H9 (cell line): ENCODE measurements around the gene RPS6KA1. TPM values are rescaled to one million over a fixed set of nuclear protein-coding genes. Genes with fewer than 3 reads are reported as not detected.

Experiments
- DNase-seq: peaks from one replicate; pipeline ENCODE4 v3.0.0-alpha.2; 2017
- H2AFZ ChIP-seq: one replicate; pipeline ENCODE4 v1.6.1; 2013; ENCODE audit warnings: mild to moderate bottlenecking, low read length, control low read depth, moderate library complexity
- H2AK5ac ChIP-seq: 2 replicates; pipeline ENCODE4 v1.6.1; 2013; ENCODE audit warnings: low read length, control low read depth, mixed read lengths; ENCODE audit not compliant: insufficient read length
- H2BK120ac ChIP-seq: one replicate; pipeline ENCODE4 v1.6.1; 2013; ENCODE audit warnings: low read depth, mild to moderate bottlenecking, low read length, control low read depth, inconsistent platforms; ENCODE audit not compliant: poor library complexity, severe bottlenecking
- H2BK12ac ChIP-seq: 2 replicates; pipeline ENCODE4 v1.6.1; 2013; ENCODE audit warnings: low read length, control low read depth, mixed read lengths, low read depth; ENCODE audit not compliant: insufficient read length
- H2BK15ac ChIP-seq: 2 replicates; pipeline ENCODE4 v1.6.1; 2013; ENCODE audit warnings: low read depth, low read length, control low read depth
- H2BK20ac ChIP-seq: one replicate; pipeline ENCODE4 v1.6.1; 2013; ENCODE audit warnings: low read depth, mild to moderate bottlenecking, low read length, control low read depth, inconsistent platforms; ENCODE audit not compliant: poor library complexity, severe bottlenecking
- H2BK5ac ChIP-seq: 2 replicates; pipeline ENCODE4 v1.6.1; 2013; ENCODE audit warnings: low read length, control low read depth, mixed read lengths; ENCODE audit not compliant: insufficient read length
- H3K14ac ChIP-seq: 2 replicates; pipeline ENCODE4 v1.6.1; 2013; ENCODE audit warnings: low read length, control low read depth; ENCODE audit not compliant: insufficient read depth
- H3K18ac ChIP-seq: 2 replicates; pipeline ENCODE4 v1.6.1; 2013; ENCODE audit warnings: low read depth, mild to moderate bottlenecking, mixed read lengths, low read length, control low read depth; ENCODE audit not compliant: insufficient read length
- H3K23ac ChIP-seq: 2 replicates; pipeline ENCODE4 v1.6.1; 2013; ENCODE audit warnings: low read length, control low read depth, mixed read lengths, low read depth; ENCODE audit not compliant: insufficient read length
- H3K23me2 ChIP-seq: 2 replicates; pipeline ENCODE4 v1.6.1; 2013; ENCODE audit warnings: low read depth, mild to moderate bottlenecking, mixed read lengths, low read length, control low read depth; ENCODE audit not compliant: insufficient read length, poor library complexity, severe bottlenecking
- H3K27ac ChIP-seq: 2 replicates; pipeline ENCODE4 v1.5.1; 2013; ENCODE audit warnings: low read length, control low read depth, mixed read lengths, low read depth; ENCODE audit not compliant: insufficient read length
- H3K27me3 ChIP-seq: 2 replicates; pipeline ENCODE4 v1.6.1; 2013; ENCODE audit warnings: low read length, control low read depth, inconsistent platforms; ENCODE audit not compliant: insufficient read depth
- H3K4ac ChIP-seq: 2 replicates; pipeline ENCODE4 v1.6.1; 2013; ENCODE audit warnings: low read depth, mild to moderate bottlenecking, control low read depth, inconsistent platforms, low read length, moderate library complexity
- H3K4me1 ChIP-seq: 2 replicates; pipeline ENCODE4 v1.6.1; 2013; ENCODE audit warnings: low read length, control low read depth, inconsistent platforms; ENCODE audit not compliant: insufficient read depth
- H3K4me2 ChIP-seq: 2 replicates; pipeline ENCODE4 v1.6.1; 2013; ENCODE audit warnings: low read length, control low read depth, mixed read lengths; ENCODE audit not compliant: insufficient read length, insufficient read depth
- H3K56ac ChIP-seq: 2 replicates; pipeline ENCODE4 v1.6.1; 2013; ENCODE audit warnings: low read depth, mild to moderate bottlenecking, mixed read lengths, low read length, control low read depth; ENCODE audit not compliant: insufficient read length
- H3K79me1 ChIP-seq: 2 replicates; pipeline ENCODE4 v1.6.1; 2013; ENCODE audit warnings: low read depth, mild to moderate bottlenecking, moderate library complexity, low read length, control low read depth, inconsistent platforms; ENCODE audit not compliant: insufficient read depth, poor library complexity, severe bottlenecking
- H3K79me2 ChIP-seq: 2 replicates; pipeline ENCODE4 v1.6.1; 2013; ENCODE audit warnings: low read length, control low read depth, inconsistent platforms; ENCODE audit not compliant: insufficient read depth
- H3K9ac ChIP-seq: 2 replicates; pipeline ENCODE4 v1.6.1; 2013; ENCODE audit warnings: low read length, control low read depth, mixed read lengths; ENCODE audit not compliant: insufficient read length; ENCODE audit errors: extremely low read depth
- H3K9me3 ChIP-seq: one replicate; pipeline ENCODE4 v1.6.1; 2013; ENCODE audit warnings: low read depth, low read length, inconsistent platforms; ENCODE audit not compliant: control insufficient read depth
- H3T11ph ChIP-seq: one replicate; pipeline ENCODE4 v1.6.1; 2013; ENCODE audit warnings: mild to moderate bottlenecking, low read length, control low read depth, inconsistent platforms
- H4K20me1 ChIP-seq: one replicate; pipeline ENCODE4 v1.6.1; 2013; ENCODE audit not compliant: control insufficient read depth, insufficient read length, insufficient read depth
- H4K5ac ChIP-seq: 2 replicates; pipeline ENCODE4 v1.6.1; 2013; ENCODE audit warnings: low read depth, mild to moderate bottlenecking, mixed read lengths, low read length, control low read depth; ENCODE audit not compliant: insufficient read length
- H4K8ac ChIP-seq: replicated peaks from 2 replicates; pipeline ENCODE4 v1.6.1; 2013; ENCODE audit warnings: low read length, control low read depth, mixed read lengths, low read depth; ENCODE audit not compliant: insufficient read length
- H4K91ac ChIP-seq: 2 replicates; pipeline ENCODE4 v1.6.1; 2013; ENCODE audit warnings: low read depth, mild to moderate bottlenecking, moderate library complexity, mixed read lengths, low read length, control low read depth; ENCODE audit not compliant: insufficient read length
- H3K27ac Mint-ChIP-seq, 3 experiments: 2 replicates in 2 of 3; 3 replicates in 1 of 3; pipeline ENCODE4 v1.8.0; 2020 to 2021; ENCODE audit warnings: mixed read lengths in 3 of 3, mild to moderate bottlenecking in 1 of 3, moderate library complexity in 1 of 3
- H3K27me3 Mint-ChIP-seq: 2 replicates; pipeline ENCODE4 v1.8.0; 2021; ENCODE audit warnings: low read depth, mild to moderate bottlenecking, moderate library complexity, mixed read lengths
- H3K36me3 Mint-ChIP-seq, 3 experiments: 2 replicates in 2 of 3; 3 replicates in 1 of 3; pipeline ENCODE4 v1.8.0; 2020 to 2021; ENCODE audit warnings: low read depth in 3 of 3, mixed read lengths in 3 of 3; ENCODE audit not compliant: insufficient read depth in 1 of 3
- H3K4me1 Mint-ChIP-seq, 2 experiments: 2 replicates each; pipeline ENCODE4 v1.8.0; 2020; ENCODE audit warnings: mixed read lengths in 2 of 2
- H3K4me3 Mint-ChIP-seq, 2 experiments: 2 replicates in 1 of 2; 3 replicates in 1 of 2; pipeline ENCODE4 v1.8.0; 2020 to 2021; ENCODE audit warnings: mild to moderate bottlenecking in 2 of 2, mixed read lengths in 2 of 2, moderate library complexity in 1 of 2
- H3K9me3 Mint-ChIP-seq, 2 experiments: 2 replicates in 1 of 2; 3 replicates in 1 of 2; pipeline ENCODE4 v1.8.0; 2020; ENCODE audit warnings: mild to moderate bottlenecking in 2 of 2, mixed read lengths in 2 of 2, moderate library complexity in 1 of 2
- CTCF ChIP-seq: fragments of 200-600 bp; sonication (generic); conservative IDR thresholded peaks from 3 replicates; pipeline ENCODE4 v1.8.0; 2021; ENCODE audit warnings: antibody characterized with exemption, mild to moderate bottlenecking
- WGBS: extraction: QIAGEN DNeasy Blood & Tissue Kit; methylation state at CpG from one replicate; pipeline ENCODE4 v1.1.7; 2013; ENCODE audit warnings: missing lambda C conversion rate, low lambda C conversion rate, mixed read lengths; ENCODE audit not compliant: insufficient read length; ENCODE audit errors: extremely low coverage; 5-methylcytosine and 5-hydroxymethylcytosine counted together
- total RNA-seq: library from RNA; stranded (reverse); gene quantifications from 2 replicates; pipeline ENCODE4 v1.2.1, GENCODE V29; 2021

Gene RPS6KA1
- total RNA-seq, 1 experiment from 2014 or later, result 45.3 TPM

- H2BK15ac ChIP-seq, result no peak overlapping the region
- peak overlapping the region in 1 of 3 experiments; percentile 71; a peak in 1 of 7 replicates for H3K27ac Mint-ChIP-seq
- H2AFZ ChIP-seq, result no peak overlapping the region
- H3K27me3 ChIP-seq, result no peaks in the 10 kb centered on the region
- no peak overlapping the region for H2AK5ac ChIP-seq
- H3K9ac ChIP-seq, result no peak overlapping the region
- no peaks in the 10 kb centered on the region for H3K9me3 Mint-ChIP-seq
- H3K23ac ChIP-seq, result no peak overlapping the region
- no peaks in the 10 kb centered on the region for H3K79me1 ChIP-seq
- peaks cover 9 to 12% of the 10 kb centered on the region in 2 experiments for H3K4me1 Mint-ChIP-seq
- H2BK12ac ChIP-seq, result no peak overlapping the region
- WGBS, result no CpG with 5 or more reads among the region's 14 CpGs
- H3K23me2 ChIP-seq, result no peaks in the 10 kb centered on the region
- no peak overlapping the region for H3K4me3 Mint-ChIP-seq
- H3K27ac ChIP-seq, result no peak overlapping the region
- H4K8ac ChIP-seq, result no peak overlapping the region
- no peak overlapping the region for H2BK20ac ChIP-seq
- no peak overlapping the region for H3K4me2 ChIP-seq
- H3K9me3 ChIP-seq, result no peaks in the 10 kb centered on the region
- no peak overlapping the region for H4K91ac ChIP-seq
- no peak overlapping the region for H2BK120ac ChIP-seq
- H3K4ac ChIP-seq, result no peak overlapping the region
- no peak overlapping the region for H3K56ac ChIP-seq
- no peak overlapping the region for H2BK5ac ChIP-seq
- H3K18ac ChIP-seq, result no peak overlapping the region
- no peaks in the 10 kb centered on the region for H3K4me1 ChIP-seq
- peak; percentile 67 for DNase-seq
- H3K14ac ChIP-seq, result no peak overlapping the region
- TF ChIP-seq CTCF, result peak; percentile 80
- no peak overlapping the region for H4K5ac ChIP-seq
- no peaks in the 10 kb centered on the region for H3K27me3 Mint-ChIP-seq
- H3K79me2 ChIP-seq, result no peaks in the 10 kb centered on the region; the same call in 1 of the 2 replicates
- H4K20me1 ChIP-seq, result no peaks in the 10 kb centered on the region
- peaks cover 2 to 18% (median 5%) of the 10 kb centered on the region in 3 experiments; a peak in 5 of 7 replicates for H3K36me3 Mint-ChIP-seq
- H3T11ph ChIP-seq, result no peak overlapping the region
Observed at GRCh38 chr1:26538480-26539412, 9.2 kb downstream of the RPS6KA1 start.
